Nephron progenitor cell (in vitro differentiated cells): ENCODE results near the gene ZFYVE27.
A peak's percentile ranks its signal among the peaks of the same experiment; 100 is the strongest.

Source experiments
- DNase-seq: peaks from one replicate; pipeline ENCODE4 v3.0.0; 2021
- H3K27ac Mint-ChIP-seq: 2 replicates; pipeline ENCODE4 v1.8.0; 2021; ENCODE audit warnings: mild to moderate bottlenecking, moderate library complexity, mixed read lengths
- H3K27me3 Mint-ChIP-seq: 2 replicates; pipeline ENCODE4 v1.8.0; 2021; ENCODE audit warnings: mild to moderate bottlenecking, low read depth, mixed read lengths; ENCODE audit not compliant: poor library complexity
- H3K36me3 Mint-ChIP-seq: 2 replicates; pipeline ENCODE4 v1.8.0; 2021; ENCODE audit warnings: low read depth, mixed read lengths
- H3K4me1 Mint-ChIP-seq: 2 replicates; pipeline ENCODE4 v1.8.0; 2021; ENCODE audit warnings: mixed read lengths
- H3K4me3 Mint-ChIP-seq: 2 replicates; pipeline ENCODE4 v1.8.0; 2021; ENCODE audit warnings: mild to moderate bottlenecking, moderate library complexity, mixed read lengths
- H3K9me3 Mint-ChIP-seq: 2 replicates; pipeline ENCODE4 v1.8.0; 2021; ENCODE audit warnings: mild to moderate bottlenecking, moderate library complexity, mixed read lengths
- CTCF ChIP-seq: fragments of 200-600 bp; sonication (generic); IDR thresholded peaks from 2 replicates; pipeline ENCODE4 v1.5.0; 2021; ENCODE audit warnings: antibody characterized with exemption

Gene ZFYVE27

DNA sequence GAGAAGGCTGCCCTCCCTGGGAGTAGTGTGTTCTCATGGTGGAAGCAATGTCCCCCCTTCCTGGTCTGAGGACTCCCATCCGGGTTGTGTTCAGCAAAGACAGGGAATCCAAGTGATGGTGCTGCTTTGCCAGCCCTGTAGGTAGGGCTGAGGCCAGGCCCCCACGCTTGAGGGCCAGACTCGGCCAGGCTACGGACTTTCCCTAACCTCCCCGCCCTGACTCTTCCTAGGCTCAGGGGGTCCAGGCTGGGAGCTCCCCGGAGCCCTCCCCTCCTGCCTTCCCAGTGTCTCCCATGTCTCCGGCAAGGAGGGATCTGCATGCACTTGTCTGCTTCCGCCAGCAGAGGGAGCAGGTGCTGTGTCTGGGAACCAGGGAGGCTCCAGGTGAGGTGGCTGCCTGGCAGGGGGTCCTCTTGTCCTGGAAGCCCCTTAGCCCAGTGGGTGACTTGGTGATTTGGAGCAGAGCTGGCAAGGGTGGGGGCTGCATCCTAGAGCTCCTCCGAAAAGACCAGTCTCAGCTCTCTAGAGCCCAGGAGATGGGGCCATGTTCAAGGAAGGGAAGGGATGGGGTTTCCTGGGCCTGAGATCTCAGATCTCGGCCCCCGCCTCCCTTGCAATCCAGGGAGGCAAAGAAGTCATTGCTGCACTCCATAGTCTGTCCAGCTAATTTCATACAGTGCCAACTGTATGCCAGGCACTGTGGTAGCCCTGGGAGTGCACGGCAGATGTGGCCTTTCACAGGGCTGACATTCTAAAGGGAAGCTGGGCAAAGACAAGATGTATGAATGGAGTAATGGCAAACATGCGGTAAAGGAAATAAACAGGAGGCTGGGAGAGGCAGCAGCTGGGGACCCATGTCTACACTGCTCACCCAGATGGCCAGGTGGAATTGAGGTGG lies 55.1 kb downstream of the ZFYVE27 start:
- H3K4me3 Mint-ChIP-seq: no peak overlapping the region
- peaks cover 5% of the 10 kb centered on the region for H3K4me1 Mint-ChIP-seq
- H3K9me3 Mint-ChIP-seq: no peaks in the 10 kb centered on the region
- H3K27me3 Mint-ChIP-seq: peaks cover 34% of the 10 kb centered on the region
- peak; percentile 78 for DNase-seq
- no peak overlapping the region for H3K27ac Mint-ChIP-seq
- TF ChIP-seq CTCF: peak; percentile 90
- no peaks in the 10 kb centered on the region for H3K36me3 Mint-ChIP-seq

DNA sequence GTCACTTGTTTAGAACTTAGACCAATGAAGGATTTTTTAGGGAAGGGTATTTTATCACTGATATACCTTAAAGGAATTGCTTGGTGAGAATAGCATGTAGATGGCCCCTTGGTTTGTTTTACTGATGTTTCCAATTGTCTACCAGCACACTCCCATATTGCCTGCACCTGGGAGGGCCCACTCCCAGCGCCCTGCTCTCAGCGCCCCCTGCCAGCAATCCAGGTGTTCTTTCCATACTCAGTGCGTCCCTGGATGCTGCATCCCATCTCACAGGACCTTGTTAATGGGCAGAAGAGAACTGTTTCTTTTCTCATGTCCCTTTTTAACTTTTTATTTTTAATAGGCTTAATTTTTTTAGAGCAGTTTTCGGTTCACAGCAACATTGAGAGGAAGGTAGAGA lies 59.0 kb downstream of the ZFYVE27 start:
- TF ChIP-seq CTCF: no peak
- DNase-seq: no peak
- Mint-ChIP-seq H3K27ac (no peak overlapping the region), H3K4me1 (no peaks in the 10 kb centered on the region), H3K4me3 (no peak overlapping the region), H3K36me3 (no peaks in the 10 kb centered on the region), H3K9me3 (peaks cover 17% of the 10 kb centered on the region), H3K27me3 (peaks cover 47% of the 10 kb centered on the region)

GRCh38 chr10:97796651-97797050 lies 59.7 kb downstream of the ZFYVE27 start:
- DNase-seq: no peak
- Mint-ChIP-seq H3K4me3 (no peak overlapping the region), H3K9me3 (peaks cover 17% of the 10 kb centered on the region), H3K27me3 (peaks cover 43% of the 10 kb centered on the region), H3K27ac (no peak overlapping the region), H3K4me1 (no peaks in the 10 kb centered on the region), H3K36me3 (no peaks in the 10 kb centered on the region)
- TF ChIP-seq CTCF: no peak

- Mint-ChIP-seq H3K27me3 (peaks cover 50% of the 10 kb centered on the region), H3K27ac (no peak overlapping the region), H3K9me3 (peaks cover 17% of the 10 kb centered on the region), H3K4me1 (no peaks in the 10 kb centered on the region), H3K36me3 (no peaks in the 10 kb centered on the region), H3K4me3 (no peak overlapping the region)
- TF ChIP-seq CTCF: no peak
- no peak for DNase-seq
These were observed 62.2 kb downstream of the ZFYVE27 start for GRCh38 chr10:97798958-97799610.

DNA sequence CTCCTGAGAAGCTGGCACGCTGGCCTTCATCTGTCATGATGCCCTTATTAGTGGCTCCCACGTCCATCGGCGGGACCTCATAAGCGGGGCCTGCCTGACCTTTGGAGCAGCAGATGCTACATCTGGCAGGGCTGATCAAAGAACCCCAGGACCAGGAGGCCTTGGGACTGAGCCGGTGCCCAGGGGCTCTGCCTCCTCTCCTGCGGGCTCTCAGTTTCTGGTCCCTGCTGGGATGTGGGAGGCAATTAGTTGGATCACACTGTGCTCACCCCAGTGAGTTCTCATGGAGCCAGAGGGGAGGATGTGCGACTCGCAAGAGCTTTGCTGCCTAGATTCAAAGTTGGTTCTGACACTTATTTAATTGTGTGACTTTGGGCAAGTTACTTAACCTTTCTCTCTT lies 63.5 kb downstream of the ZFYVE27 start:
- peaks cover 17% of the 10 kb centered on the region for H3K9me3 Mint-ChIP-seq
- H3K4me1 Mint-ChIP-seq: peaks cover 4% of the 10 kb centered on the region
- TF ChIP-seq CTCF: no peak

More for the DNA sequence above, 63.5 kb downstream of the ZFYVE27 start:
- no peak for DNase-seq
- no peaks in the 10 kb centered on the region for H3K36me3 Mint-ChIP-seq
- H3K4me3 Mint-ChIP-seq: no peak overlapping the region
- no peak overlapping the region for H3K27ac Mint-ChIP-seq
- H3K27me3 Mint-ChIP-seq: peaks cover 40% of the 10 kb centered on the region
